ENCODE results near the gene PRDM16. TPM values are rescaled to one million over a fixed set of nuclear protein-coding genes. Genes with fewer than 3 reads are reported as not detected.

PRDM16 gene
- polyA plus RNA-seq, 3 donors = not detected

DNA sequence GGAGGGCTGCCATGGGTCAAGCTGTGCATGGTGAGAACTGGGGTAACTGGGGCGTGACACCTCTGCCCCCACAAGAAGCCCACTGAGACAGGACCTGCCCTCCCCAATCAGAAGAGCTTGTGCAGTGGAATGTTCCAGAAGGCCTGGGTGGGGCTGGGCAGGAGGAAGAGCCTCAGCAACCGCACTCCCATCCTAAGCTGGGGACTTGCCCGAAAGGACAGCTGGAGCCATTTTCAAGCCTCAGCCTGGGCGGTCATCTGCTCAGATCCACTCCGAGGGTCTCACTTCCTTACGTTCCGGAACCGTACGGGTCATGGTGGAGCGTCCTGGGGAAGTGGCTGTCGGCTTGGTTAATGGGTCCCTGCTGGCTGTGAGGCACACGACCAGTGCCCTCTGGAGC lies 226.8 kb downstream of the PRDM16 start:
- H3K27me3 Mint-ChIP-seq (ENCODE audit: low read depth in 3 of 3) = peaks cover 0 to 3% (median 1%) of the 10 kb centered on the region in 3 donors
- WGBS (ENCODE audit: insufficient coverage) = 82% methylated on average over 11 of the region's 12 CpGs
- no peak overlapping the region for H3K4me3 ChIP-seq (replicated peaks in 1 of 3; ENCODE audit: low read depth in 2 of 3, low read length in 3 of 3)
- H3K4me2 ChIP-seq (replicated peaks; ENCODE audit: extremely low read depth, low read length, poor library complexity, severe bottlenecking) = no peak overlapping the region
- no peak overlapping the region for H3K9ac ChIP-seq (ENCODE audit: insufficient read depth, low read length, poor library complexity, severe bottlenecking)
- no peaks in the 10 kb centered on the region for H4K20me1 ChIP-seq (ENCODE audit: insufficient read depth, low read length)
- no peaks in the 10 kb centered on the region for H3K9me3 ChIP-seq (replicated peaks in 1 of 2; ENCODE audit: control insufficient read depth in 1 of 2, insufficient read depth in 1 of 2, low read length in 2 of 2)
- no peak for DNase-seq
- no peaks in the 10 kb centered on the region for H3K4me1 Mint-ChIP-seq
- H3K27ac Mint-ChIP-seq = no peak overlapping the region
- TF ChIP-seq, protein P1, sequence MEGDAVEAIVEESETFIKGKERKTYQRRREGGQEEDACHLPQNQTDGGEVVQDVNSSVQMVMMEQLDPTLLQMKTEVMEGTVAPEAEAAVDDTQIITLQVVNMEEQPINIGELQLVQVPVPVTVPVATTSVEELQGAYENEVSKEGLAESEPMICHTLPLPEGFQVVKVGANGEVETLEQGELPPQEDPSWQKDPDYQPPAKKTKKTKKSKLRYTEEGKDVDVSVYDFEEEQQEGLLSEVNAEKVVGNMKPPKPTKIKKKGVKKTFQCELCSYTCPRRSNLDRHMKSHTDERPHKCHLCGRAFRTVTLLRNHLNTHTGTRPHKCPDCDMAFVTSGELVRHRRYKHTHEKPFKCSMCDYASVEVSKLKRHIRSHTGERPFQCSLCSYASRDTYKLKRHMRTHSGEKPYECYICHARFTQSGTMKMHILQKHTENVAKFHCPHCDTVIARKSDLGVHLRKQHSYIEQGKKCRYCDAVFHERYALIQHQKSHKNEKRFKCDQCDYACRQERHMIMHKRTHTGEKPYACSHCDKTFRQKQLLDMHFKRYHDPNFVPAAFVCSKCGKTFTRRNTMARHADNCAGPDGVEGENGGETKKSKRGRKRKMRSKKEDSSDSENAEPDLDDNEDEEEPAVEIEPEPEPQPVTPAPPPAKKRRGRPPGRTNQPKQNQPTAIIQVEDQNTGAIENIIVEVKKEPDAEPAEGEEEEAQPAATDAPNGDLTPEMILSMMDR (IDR thresholded peaks at IDR 0.05) = no peak
- no peak overlapping the region for H3K4me3 Mint-ChIP-seq
- H3K27ac ChIP-seq (ENCODE audit: low read depth in 1 of 2, low read length in 2 of 2) = no peak overlapping the region
- H3K4me1 ChIP-seq (ENCODE audit: control insufficient read depth in 1 of 2, insufficient read depth in 2 of 2, low read length in 2 of 2) = no peaks in the 10 kb centered on the region
- intact Hi-C loops (cut with micrococcal nuclease) = no loop called here
- H3K36me3 Mint-ChIP-seq = no peaks in the 10 kb centered on the region
- H2AFZ ChIP-seq (ENCODE audit: insufficient read depth, low read depth, low read length, poor library complexity, severe bottlenecking) = no peak overlapping the region
- peaks cover 0 to 2% (median 0%) of the 10 kb centered on the region in 7 donors for H3K9me3 Mint-ChIP-seq
- H3K27me3 ChIP-seq (ENCODE audit: control insufficient read depth in 2 of 2, insufficient read depth in 2 of 2, low read length in 2 of 2) = no peaks in the 10 kb centered on the region
- H3K79me2 ChIP-seq (ENCODE audit: insufficient read depth, low read length) = no peaks in the 10 kb centered on the region
- no peaks in the 10 kb centered on the region for H3K36me3 ChIP-seq (replicated peaks in 1 of 2; ENCODE audit: control insufficient read depth in 1 of 2, insufficient read depth in 2 of 2, low read length in 2 of 2)

DNA sequence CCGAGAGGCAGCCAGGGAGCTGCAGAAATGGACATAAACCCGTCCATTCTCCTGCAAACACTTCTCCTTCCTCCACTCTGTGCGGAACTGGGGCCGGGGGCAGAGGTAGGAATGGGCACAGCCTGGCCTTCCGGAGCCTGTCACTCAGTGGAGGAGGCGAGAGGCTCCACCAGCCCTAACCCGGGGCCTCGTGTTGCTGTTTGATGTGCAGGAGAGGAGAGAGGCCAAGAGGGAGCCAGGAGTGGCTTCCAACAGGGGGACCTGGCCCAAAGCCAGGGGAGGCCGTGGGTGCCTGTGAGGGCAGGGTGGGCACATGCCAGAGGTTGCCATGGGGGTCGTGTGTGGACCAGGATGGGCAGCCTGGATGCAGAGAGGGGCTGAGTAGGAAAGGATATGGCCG lies 227.3 kb downstream of the PRDM16 start:
- 72% methylated on average over 8 of the region's 11 CpGs for WGBS (ENCODE audit: insufficient coverage)
- DNase-seq = no peak

More for the DNA sequence above, 227.3 kb downstream of the PRDM16 start:
- H3K9me3 ChIP-seq (replicated peaks in 1 of 2; ENCODE audit: control insufficient read depth in 1 of 2, insufficient read depth in 1 of 2, low read length in 2 of 2) = no peaks in the 10 kb centered on the region
- H2AFZ ChIP-seq (ENCODE audit: insufficient read depth, low read depth, low read length, poor library complexity, severe bottlenecking) = no peak overlapping the region
- no peaks in the 10 kb centered on the region for H3K79me2 ChIP-seq (ENCODE audit: insufficient read depth, low read length)
- H3K36me3 Mint-ChIP-seq = no peaks in the 10 kb centered on the region
- no peaks in the 10 kb centered on the region for H3K27me3 ChIP-seq (ENCODE audit: control insufficient read depth in 2 of 2, insufficient read depth in 2 of 2, low read length in 2 of 2)
- H3K9me3 Mint-ChIP-seq = peaks cover 0 to 2% (median 0%) of the 10 kb centered on the region in 7 donors
- H3K4me2 ChIP-seq (replicated peaks; ENCODE audit: extremely low read depth, low read length, poor library complexity, severe bottlenecking) = no peak overlapping the region
- H3K36me3 ChIP-seq (replicated peaks in 1 of 2; ENCODE audit: control insufficient read depth in 1 of 2, insufficient read depth in 2 of 2, low read length in 2 of 2) = no peaks in the 10 kb centered on the region
- TF ChIP-seq, protein P1 (IDR thresholded peaks at IDR 0.05) = no peak
- H3K27ac ChIP-seq (ENCODE audit: low read depth in 1 of 2, low read length in 2 of 2) = no peak overlapping the region
- no peak overlapping the region for H3K4me3 Mint-ChIP-seq
- H3K9ac ChIP-seq (ENCODE audit: insufficient read depth, low read length, poor library complexity, severe bottlenecking) = no peak overlapping the region
- no peak overlapping the region for H3K4me3 ChIP-seq (replicated peaks in 1 of 3; ENCODE audit: low read depth in 2 of 3, low read length in 3 of 3)
- peaks cover 0 to 3% (median 1%) of the 10 kb centered on the region in 3 donors for H3K27me3 Mint-ChIP-seq (ENCODE audit: low read depth in 3 of 3)
- no peak overlapping the region for H3K27ac Mint-ChIP-seq
- intact Hi-C loops (cut with micrococcal nuclease) = no loop called here
- H4K20me1 ChIP-seq (ENCODE audit: insufficient read depth, low read length) = no peaks in the 10 kb centered on the region
- no peaks in the 10 kb centered on the region for H3K4me1 Mint-ChIP-seq
- no peaks in the 10 kb centered on the region for H3K4me1 ChIP-seq (ENCODE audit: control insufficient read depth in 1 of 2, insufficient read depth in 2 of 2, low read length in 2 of 2)

All from CD14-positive monocyte (primary cell).